IPS-18c (cell line): ENCODE data around the gene SH3BP4.

Experiments used
- H3K4me3 ChIP-seq: 2 replicates; pipeline ENCODE4 v1.7.0; 2013; ENCODE audit warnings: low read depth, mild to moderate bottlenecking, low read length, moderate library complexity; ENCODE audit not compliant: insufficient read depth
- H3K9me3 ChIP-seq: one replicate; pipeline ENCODE4 v1.6.1; 2013; ENCODE audit warnings: mild to moderate bottlenecking, low read length, moderate library complexity; ENCODE audit not compliant: control insufficient read depth, insufficient read depth

Gene SH3BP4

GRCh38 chr2:235073868-235074413 lies 122.1 kb downstream of the SH3BP4 start:
- no peak overlapping the region for H3K4me3 ChIP-seq
- no peaks in the 10 kb centered on the region for H3K9me3 ChIP-seq

- no peak overlapping the region for H3K4me3 ChIP-seq
- no peaks in the 10 kb centered on the region for H3K9me3 ChIP-seq
Observed at GRCh38 chr2:235077046-235077445, 125.2 kb downstream of the SH3BP4 start.

GRCh38 chr2:235078182-235078581 lies 126.4 kb downstream of the SH3BP4 start:
- H3K4me3 ChIP-seq: no peak overlapping the region

DNA sequence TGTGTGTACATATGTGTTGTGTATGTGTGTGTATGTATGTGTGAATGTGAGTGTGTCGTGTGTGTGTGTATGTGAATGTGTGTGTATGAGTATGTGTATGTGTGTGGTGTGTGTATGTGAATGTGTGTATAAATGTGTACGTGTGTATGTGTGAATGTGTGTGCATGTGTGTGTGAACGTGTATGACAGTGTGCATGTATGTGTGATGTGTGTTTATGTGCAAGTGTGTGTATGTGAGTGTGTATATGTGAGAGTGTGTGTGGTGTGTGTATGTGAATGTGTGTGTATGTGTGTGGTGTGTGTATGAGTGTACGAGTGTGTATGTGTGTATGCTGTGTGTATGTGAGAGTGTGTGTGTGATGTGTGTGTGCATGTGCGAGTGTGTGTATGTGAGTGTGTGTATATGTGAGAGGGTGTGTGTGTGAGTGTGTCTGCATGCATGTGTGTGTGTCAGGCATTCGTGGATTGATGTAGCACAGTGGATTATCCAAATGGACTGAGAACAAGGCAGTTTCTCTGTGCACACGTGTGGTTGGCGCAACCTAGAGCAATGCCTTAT lies 127.2 kb downstream of the SH3BP4 start:
- no peaks in the 10 kb centered on the region for H3K9me3 ChIP-seq
- H3K4me3 ChIP-seq: no peak overlapping the region

More at GRCh38 chr2:235078182-235078581, 126.4 kb downstream of the SH3BP4 start:
- no peaks in the 10 kb centered on the region for H3K9me3 ChIP-seq

- no peak overlapping the region for H3K4me3 ChIP-seq
Observed at GRCh38 chr2:235080101-235080500, 128.3 kb downstream of the SH3BP4 start.

GRCh38 chr2:235082578-235083338 lies 130.9 kb downstream of the SH3BP4 start:
- Histone ChIP-seq H3K9me3 (no peaks in the 10 kb centered on the region), H3K4me3 (no peak overlapping the region)

More at GRCh38 chr2:235080101-235080500, 128.3 kb downstream of the SH3BP4 start:
- H3K9me3 ChIP-seq: no peaks in the 10 kb centered on the region

DNA sequence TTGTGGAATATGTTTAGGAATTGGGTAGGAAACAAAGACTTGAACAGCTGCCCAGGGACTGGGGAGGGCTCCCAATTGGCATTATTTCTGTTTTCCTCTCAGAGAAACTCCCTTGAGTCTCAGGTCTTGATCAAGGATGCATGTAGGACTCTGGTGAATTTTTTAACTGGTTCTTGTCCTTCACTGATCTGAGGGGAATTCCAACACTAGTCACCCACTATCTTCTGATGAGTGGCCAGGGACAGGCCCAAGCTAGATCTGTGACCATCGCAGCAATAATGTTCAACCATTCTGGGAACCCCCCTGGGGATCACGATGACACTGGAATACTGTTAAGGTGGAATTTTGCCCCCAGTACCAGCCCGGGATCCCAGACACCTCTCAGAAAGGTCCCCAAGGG lies 132.0 kb downstream of the SH3BP4 start:
- H3K4me3 ChIP-seq: no peak overlapping the region
- H3K9me3 ChIP-seq: no peaks in the 10 kb centered on the region

GRCh38 chr2:235084424-235084823 lies 132.6 kb downstream of the SH3BP4 start:
- Histone ChIP-seq H3K9me3 (no peaks in the 10 kb centered on the region), H3K4me3 (no peak overlapping the region)

DNA sequence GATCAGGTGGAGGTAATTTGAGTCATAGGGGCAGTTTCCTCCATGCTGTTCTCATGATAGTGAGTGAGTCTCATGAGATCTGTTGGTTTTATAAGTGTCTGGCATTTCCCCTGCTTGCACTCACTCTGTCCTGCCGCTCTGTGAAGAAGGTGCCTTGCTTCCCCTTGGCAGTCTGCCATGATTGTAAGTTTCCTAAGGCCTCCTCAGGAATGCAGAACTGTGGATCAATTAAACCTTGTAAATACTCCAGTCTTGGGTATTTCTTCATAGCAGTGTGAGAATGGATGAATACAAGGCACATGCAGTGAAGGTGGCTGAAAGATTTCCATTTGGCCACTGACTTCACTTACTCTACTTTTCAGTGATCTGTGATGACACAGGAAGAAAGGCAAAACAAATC lies 133.7 kb downstream of the SH3BP4 start:
- H3K4me3 ChIP-seq: no peak overlapping the region
- H3K9me3 ChIP-seq: no peaks in the 10 kb centered on the region

DNA sequence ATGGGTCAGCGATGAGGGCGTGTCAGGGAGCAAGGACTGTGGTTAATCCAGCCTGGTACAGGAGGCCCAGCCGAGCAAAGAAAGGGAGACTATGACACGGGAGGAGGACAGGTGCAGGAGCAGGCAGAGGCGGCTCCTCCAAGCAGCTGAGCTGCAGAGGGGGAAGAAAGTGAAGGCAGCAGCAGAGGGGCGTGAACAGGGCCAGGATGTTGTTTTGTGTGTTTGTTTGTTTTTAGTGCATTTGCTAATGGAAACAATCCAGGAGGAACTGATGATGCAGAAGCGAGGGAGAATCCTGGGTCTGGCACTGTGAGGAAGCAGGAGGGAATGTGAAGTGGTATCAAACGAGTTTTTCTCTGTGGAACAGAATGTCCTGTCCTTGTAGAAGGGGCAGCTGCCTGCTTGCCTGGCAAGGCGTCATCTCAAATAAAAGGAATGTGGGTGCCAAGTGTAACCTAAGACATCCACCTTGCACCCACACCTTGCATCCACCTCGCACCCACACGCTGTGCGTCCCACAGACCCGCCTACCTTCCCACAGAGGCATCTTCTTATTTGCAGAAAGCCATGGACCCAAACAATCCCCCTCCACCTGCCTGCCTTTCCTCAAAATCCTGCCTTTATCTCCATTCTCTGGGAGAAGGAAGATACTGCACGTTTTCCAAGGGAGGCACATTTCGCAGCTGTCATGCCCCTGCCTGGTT lies 134.8 kb downstream of the SH3BP4 start:
- Histone ChIP-seq H3K9me3 (no peaks in the 10 kb centered on the region), H3K4me3 (no peak overlapping the region)

GRCh38 chr2:235087832-235088495 lies 136.1 kb downstream of the SH3BP4 start:
- H3K4me3 ChIP-seq: no peak overlapping the region
- no peaks in the 10 kb centered on the region for H3K9me3 ChIP-seq

GRCh38 chr2:235088496-235088921 lies 136.7 kb downstream of the SH3BP4 start:
- no peaks in the 10 kb centered on the region for H3K9me3 ChIP-seq
- no peak overlapping the region for H3K4me3 ChIP-seq

DNA sequence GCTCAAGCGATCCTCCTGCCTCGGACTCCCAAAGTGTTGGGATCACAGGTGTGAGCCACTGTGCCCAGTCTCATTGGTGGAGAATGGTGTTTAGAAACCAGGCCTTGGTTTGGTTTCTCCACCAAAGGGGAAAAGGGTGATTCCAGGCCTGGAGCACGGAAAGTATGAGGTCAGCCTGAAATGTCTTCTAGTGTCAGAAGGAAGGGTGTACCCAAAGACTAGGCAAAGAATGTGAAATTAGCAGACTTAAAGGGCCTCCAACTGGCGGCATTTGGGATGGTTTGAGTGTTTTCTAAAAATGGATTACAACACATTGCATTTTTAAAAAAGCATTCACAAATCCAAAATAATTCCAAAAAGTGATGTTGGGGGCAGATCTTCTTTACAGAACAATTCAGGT lies 139.6 kb downstream of the SH3BP4 start:
- no peak overlapping the region for H3K4me3 ChIP-seq
- no peaks in the 10 kb centered on the region for H3K9me3 ChIP-seq

- Histone ChIP-seq H3K4me3 (no peak overlapping the region), H3K9me3 (no peaks in the 10 kb centered on the region)
Observed at GRCh38 chr2:235091983-235092382, 140.2 kb downstream of the SH3BP4 start.

- Histone ChIP-seq H3K9me3 (no peaks in the 10 kb centered on the region), H3K4me3 (no peak overlapping the region)
Observed at GRCh38 chr2:235092433-235093223, 140.8 kb downstream of the SH3BP4 start.

DNA sequence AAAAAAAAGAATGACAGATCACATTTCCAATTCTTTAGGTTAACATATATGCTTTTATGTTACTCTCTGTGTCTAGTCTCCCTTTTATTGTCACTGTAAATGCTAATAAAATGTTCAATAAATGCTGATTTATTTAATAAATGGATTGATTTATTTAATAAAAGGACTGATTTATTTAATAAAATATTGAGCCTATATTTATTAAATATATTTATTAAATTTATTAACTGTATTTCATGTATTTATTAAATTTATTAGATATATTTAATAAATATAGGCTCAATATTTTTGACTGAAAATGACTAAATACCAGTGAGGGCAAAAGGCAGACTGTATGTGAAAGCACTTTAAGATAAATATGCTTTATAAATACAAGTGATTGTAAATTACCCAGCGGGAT lies 142.6 kb downstream of the SH3BP4 start:
- H3K9me3 ChIP-seq: no peaks in the 10 kb centered on the region
- H3K4me3 ChIP-seq: no peak overlapping the region

DNA sequence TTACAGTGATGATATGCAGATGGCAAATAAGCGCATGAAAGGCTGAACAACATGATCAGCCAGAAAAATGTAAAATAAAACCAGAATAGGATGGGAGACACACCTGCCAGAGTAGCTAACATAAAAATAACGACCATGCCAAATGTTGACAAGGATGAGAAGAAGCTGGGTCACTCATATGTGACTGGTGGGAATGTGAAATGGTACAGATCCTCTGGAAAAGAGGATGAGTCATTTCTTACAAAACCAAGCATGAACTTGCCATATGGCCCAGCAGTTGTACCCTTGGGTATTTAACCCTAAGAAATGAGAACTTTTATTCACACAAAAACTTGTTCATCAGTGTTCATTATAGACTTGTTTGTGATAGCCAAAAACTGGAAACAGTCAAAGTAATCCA lies 143.8 kb downstream of the SH3BP4 start:
- no peak overlapping the region for H3K4me3 ChIP-seq
- no peaks in the 10 kb centered on the region for H3K9me3 ChIP-seq
